Skeletal muscle cell (primary cell): ENCODE data around the gene TRPM5.

ENCODE experiments used
- DNase-seq: peaks from one replicate; pipeline ENCODE4 v3.0.0-alpha.2; 2010; ENCODE audit warnings: low read depth
- H3K4me3 ChIP-seq: 2 replicates; pipeline ENCODE4 v1.5.1; 2011; ENCODE audit warnings: low read depth, mild to moderate bottlenecking, control low read depth, low read length, moderate library complexity

Gene TRPM5

GRCh38 chr11:2459796-2460531, 15.7 kb upstream of the TRPM5 start:
- H3K4me3 ChIP-seq = no peak overlapping the region
- DNase-seq = no peak

- DNase-seq = no peak
- H3K4me3 ChIP-seq = no peak overlapping the region
Observed at GRCh38 chr11:2459016-2459725, 14.9 kb upstream of the TRPM5 start.

GRCh38 chr11:2458321-2458720, 14.0 kb upstream of the TRPM5 start:
- H3K4me3 ChIP-seq = no peak overlapping the region
- no peak for DNase-seq

- DNase-seq = no peak
- H3K4me3 ChIP-seq = no peak overlapping the region
Observed at GRCh38 chr11:2453436-2453835, 9.1 kb upstream of the TRPM5 start.

GRCh38 chr11:2452321-2453012, 8.2 kb upstream of the TRPM5 start:
- no peak for DNase-seq
- H3K4me3 ChIP-seq = no peak overlapping the region

GRCh38 chr11:2451916-2452315, 7.6 kb upstream of the TRPM5 start:
- no peak overlapping the region for H3K4me3 ChIP-seq
- DNase-seq = no peak

- no peak for DNase-seq
- H3K4me3 ChIP-seq = no peak overlapping the region
Observed at GRCh38 chr11:2451336-2451735, 7.0 kb upstream of the TRPM5 start.

GRCh38 chr11:2450321-2451041, 6.2 kb upstream of the TRPM5 start:
- DNase-seq = no peak
- no peak overlapping the region for H3K4me3 ChIP-seq

- DNase-seq = no peak
- H3K4me3 ChIP-seq = no peak overlapping the region
Observed at GRCh38 chr11:2449548-2450320, 5.4 kb upstream of the TRPM5 start.

- no peak overlapping the region for H3K4me3 ChIP-seq
- DNase-seq = no peak
Observed at GRCh38 chr11:2448661-2449547, 4.6 kb upstream of the TRPM5 start.

GRCh38 chr11:2447951-2448650, 3.8 kb upstream of the TRPM5 start:
- H3K4me3 ChIP-seq = no peak overlapping the region
- DNase-seq = no peak

- no peak overlapping the region for H3K4me3 ChIP-seq
- DNase-seq = no peak
Observed at GRCh38 chr11:2447253-2447950, 3.1 kb upstream of the TRPM5 start.

GRCh38 chr11:2446590-2447252, 2.4 kb upstream of the TRPM5 start:
- DNase-seq = no peak
- no peak overlapping the region for H3K4me3 ChIP-seq

GRCh38 chr11:2445746-2446551, 1.6 kb upstream of the TRPM5 start:
- no peak for DNase-seq
- no peak overlapping the region for H3K4me3 ChIP-seq

- no peak within 1 kb of the TSS for H3K4me3 ChIP-seq
- no peak for DNase-seq
Observed at GRCh38 chr11:2444821-2445745, 769 bp upstream of the TRPM5 start, which contains the start of gene KCNQ1. KCNQ1 (plus strand) TSS chr11:2445008; CDS start chr11:2445099, 91 bp downstream.
